ENCODE results near the gene ETFDH.
"Not testable (repeated sequence)": the region's sequence is repeated elsewhere in the genome, so short reads cannot be mapped to it uniquely, and the experiment has no call there.

GRCh38 chr4:158712622-158713021, 40.5 kb downstream of the ETFDH start:
- TF ChIP-seq, protein P1, sequence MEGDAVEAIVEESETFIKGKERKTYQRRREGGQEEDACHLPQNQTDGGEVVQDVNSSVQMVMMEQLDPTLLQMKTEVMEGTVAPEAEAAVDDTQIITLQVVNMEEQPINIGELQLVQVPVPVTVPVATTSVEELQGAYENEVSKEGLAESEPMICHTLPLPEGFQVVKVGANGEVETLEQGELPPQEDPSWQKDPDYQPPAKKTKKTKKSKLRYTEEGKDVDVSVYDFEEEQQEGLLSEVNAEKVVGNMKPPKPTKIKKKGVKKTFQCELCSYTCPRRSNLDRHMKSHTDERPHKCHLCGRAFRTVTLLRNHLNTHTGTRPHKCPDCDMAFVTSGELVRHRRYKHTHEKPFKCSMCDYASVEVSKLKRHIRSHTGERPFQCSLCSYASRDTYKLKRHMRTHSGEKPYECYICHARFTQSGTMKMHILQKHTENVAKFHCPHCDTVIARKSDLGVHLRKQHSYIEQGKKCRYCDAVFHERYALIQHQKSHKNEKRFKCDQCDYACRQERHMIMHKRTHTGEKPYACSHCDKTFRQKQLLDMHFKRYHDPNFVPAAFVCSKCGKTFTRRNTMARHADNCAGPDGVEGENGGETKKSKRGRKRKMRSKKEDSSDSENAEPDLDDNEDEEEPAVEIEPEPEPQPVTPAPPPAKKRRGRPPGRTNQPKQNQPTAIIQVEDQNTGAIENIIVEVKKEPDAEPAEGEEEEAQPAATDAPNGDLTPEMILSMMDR (IDR thresholded peaks at IDR 0.05; ENCODE audit: low read depth, low read length): not testable (repeated sequence)
- TF ChIP-seq EZH2phosphoT487 (IDR thresholded peaks at IDR 0.05; ENCODE audit: low read depth): not testable (repeated sequence)

Data from OCI-LY3 (cell line).